Adrenal gland (tissue), 12 donors: ENCODE data around the gene GRIK1. TPM values are rescaled to one million over a fixed set of nuclear protein-coding genes. Genes with fewer than 3 reads are reported as not detected.

ENCODE experiments used
- DNase-seq, 7 donors: peaks; one replicate each; pipeline ENCODE4 v3.0.0-alpha.2; 2019 to 2020
- H3K27ac ChIP-seq, 5 donors: fragments of 200-600 bp; sonication (generic) in 4 of 5; 1 replicate in 3 of 5; 2 replicates in 2 of 5; pipeline versions ENCODE4 v1.5.1 to v1.8.0; 2016 to 2020; ENCODE audit warnings: mild to moderate bottlenecking in 1 of 5
- H3K27me3 ChIP-seq: fragments of 200-600 bp; 2 replicates; pipeline ENCODE4 v1.8.0; 2021
- H3K36me3 ChIP-seq, 2 donors: fragments of 200-600 bp; replicated peaks in 1 of 2; 1 replicate in 1 of 2; 2 replicates in 1 of 2; pipeline versions ENCODE4 v1.5.1 to v1.8.0; 2018 to 2022
- H3K4me1 ChIP-seq, 2 donors: fragments of 200-600 bp; replicated peaks in 1 of 2; 1 replicate in 1 of 2; 2 replicates in 1 of 2; pipeline versions ENCODE4 v1.5.1 to v1.8.0; 2018 to 2021
- H3K4me3 ChIP-seq, 4 donors: fragments of 200-600 bp; sonication (generic) in 3 of 4; one replicate each; pipeline ENCODE4 v1.5.1; 2016 to 2018
- H3K9me3 ChIP-seq, 3 donors: fragments of 200-600 bp; sonication (generic) in 1 of 3; replicated peaks in 1 of 3; 1 replicate in 2 of 3; 2 replicates in 1 of 3; pipeline versions ENCODE4 v1.5.1 to v1.8.0; 2016 to 2021
- POLR2A ChIP-seq, 2 donors: fragments of 450-650 bp; IDR thresholded peaks; one replicate each; pipeline ENCODE4 v1.6.1; 2017; ENCODE audit warnings: antibody characterized with exemption in 2 of 2, mild to moderate bottlenecking in 2 of 2, moderate library complexity in 1 of 2
- WGBS, 4 donors: extraction: QIAGEN DNeasy Blood & Tissue Kit in 2 of 4; methylation state at CpG; one replicate each; pipeline versions ENCODE4 v1.1.5 to v1.1.7; 2013 to 2017; 5-methylcytosine and 5-hydroxymethylcytosine counted together
- intact Hi-C, 2 donors: fragments of 100-400 bp; cut with DNase I; formaldehyde crosslinking; loops; one replicate each; pipeline versions ENCODE4 v1.14.1 to v1.15.0; 2022 to 2023
- polyA plus RNA-seq, 3 donors: library from polyadenylated mRNA; stranded (reverse); fragments of 200-250 nt in 2 of 3; fragments of 350-450 nt in 1 of 3; fragmentation: Illumina TruSeq in 1 of 3; extraction: RNeasy Lipid Tissue Mini Kit (QIAGEN cat#74804) in 1 of 3; gene quantifications; one replicate each; pipeline ENCODE4 v1.2.3, GENCODE V29; 2013 to 2014
- total RNA-seq, 9 donors: library from RNA; depleted of rRNA in 4 of 9; stranded (reverse); fragments of >200 nt in 4 of 9; fragments of 120-200 nt in 1 of 9; fragmentation: NEBNext Ultra II Directional in 1 of 9; extraction: Animal tissue kit (Norgen Biotek cat#: 25700) in 1 of 9; gene quantifications; one replicate each; pipeline versions ENCODE4 v1.1.0 to v1.2.4, GENCODE V29; 2013 to 2023
- TF ChIP-seq, protein P1 (sequence below), 6 experiments: fragments of 450-650 bp in 4 of 6; fragments of 200-600 bp in 2 of 6; sonication (generic) in 1 of 6; IDR thresholded peaks; 1 replicate in 5 of 6; 2 replicates in 1 of 6; pipeline versions ENCODE4 v1.5.1 to v1.8.0; 2016 to 2021; ENCODE audit warnings: antibody characterized with exemption in 6 of 6, mild to moderate bottlenecking in 2 of 6, moderate library complexity in 1 of 6
- donor health status: healthy with polysubstance abuse.
- donor health status: Bipolar disorder and iron deficiency.
- donor health status: DM: yes; HTN: yes; CAD: no.
- donor health status: DM: no; HTN: no; CAD: no.
- donor health status: DM: no; HTN: no; CAD: no.
- donor health status: DM: yes; HTN: yes; CAD: no.

GRIK1 gene
- total and polyA plus RNA-seq, 12 donors: 0.23 to 47.4 (median 8.1) TPM; not detected in 3

- WGBS, 4 donors: 46 to 70% (median 55%) methylated on average over 1 of the region's 1 CpG
- no peak for TF ChIP-seq POLR2A (IDR thresholded peaks at IDR 0.05)
- TF ChIP-seq, protein P1, sequence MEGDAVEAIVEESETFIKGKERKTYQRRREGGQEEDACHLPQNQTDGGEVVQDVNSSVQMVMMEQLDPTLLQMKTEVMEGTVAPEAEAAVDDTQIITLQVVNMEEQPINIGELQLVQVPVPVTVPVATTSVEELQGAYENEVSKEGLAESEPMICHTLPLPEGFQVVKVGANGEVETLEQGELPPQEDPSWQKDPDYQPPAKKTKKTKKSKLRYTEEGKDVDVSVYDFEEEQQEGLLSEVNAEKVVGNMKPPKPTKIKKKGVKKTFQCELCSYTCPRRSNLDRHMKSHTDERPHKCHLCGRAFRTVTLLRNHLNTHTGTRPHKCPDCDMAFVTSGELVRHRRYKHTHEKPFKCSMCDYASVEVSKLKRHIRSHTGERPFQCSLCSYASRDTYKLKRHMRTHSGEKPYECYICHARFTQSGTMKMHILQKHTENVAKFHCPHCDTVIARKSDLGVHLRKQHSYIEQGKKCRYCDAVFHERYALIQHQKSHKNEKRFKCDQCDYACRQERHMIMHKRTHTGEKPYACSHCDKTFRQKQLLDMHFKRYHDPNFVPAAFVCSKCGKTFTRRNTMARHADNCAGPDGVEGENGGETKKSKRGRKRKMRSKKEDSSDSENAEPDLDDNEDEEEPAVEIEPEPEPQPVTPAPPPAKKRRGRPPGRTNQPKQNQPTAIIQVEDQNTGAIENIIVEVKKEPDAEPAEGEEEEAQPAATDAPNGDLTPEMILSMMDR (IDR thresholded peaks at IDR 0.05): no peak
- H3K4me3 ChIP-seq: no peak overlapping the region
- no peaks in the 10 kb centered on the region for H3K36me3 ChIP-seq
- no peak for DNase-seq
- no peaks in the 10 kb centered on the region for H3K9me3 ChIP-seq
- intact Hi-C loops: no loop called here
- no peaks in the 10 kb centered on the region for H3K4me1 ChIP-seq
- H3K27ac ChIP-seq: no peak overlapping the region
- H3K27me3 ChIP-seq: no peaks in the 10 kb centered on the region
These were observed 200.6 kb downstream of the GRIK1 start for GRCh38 chr21:29739176-29739575.

DNA sequence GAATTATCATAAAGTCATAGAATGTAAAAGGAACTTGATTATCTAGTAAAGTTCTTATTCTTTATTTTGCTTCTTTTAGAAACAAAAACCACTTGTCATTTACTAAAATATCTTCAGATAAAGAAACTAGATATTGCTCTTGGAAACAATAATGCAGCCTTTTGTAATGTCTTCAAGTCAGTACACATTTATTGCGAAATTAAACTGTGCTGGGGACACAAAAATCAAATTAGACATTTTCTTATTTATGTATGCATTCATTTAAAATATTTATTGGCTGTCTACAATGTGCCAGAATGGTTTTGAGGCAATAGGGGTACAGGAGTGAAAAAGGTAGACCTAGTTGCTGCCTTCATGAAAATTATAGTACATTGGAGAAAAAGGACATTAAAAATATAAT lies 201.1 kb downstream of the GRIK1 start:
- Histone ChIP-seq H3K9me3 (no peaks in the 10 kb centered on the region), H3K27ac (no peak overlapping the region), H3K4me1 (no peaks in the 10 kb centered on the region), H3K36me3 (no peaks in the 10 kb centered on the region), H3K4me3 (no peak overlapping the region), H3K27me3 (no peaks in the 10 kb centered on the region)
- 72 to 88% (median 79%) methylated on average over 1 of the region's 1 CpG for WGBS, 4 donors
- TF ChIP-seq POLR2A (IDR thresholded peaks at IDR 0.05): no peak
- TF ChIP-seq, protein P1 (IDR thresholded peaks at IDR 0.05): no peak
- DNase-seq: no peak
- intact Hi-C loops: no loop called here

DNA sequence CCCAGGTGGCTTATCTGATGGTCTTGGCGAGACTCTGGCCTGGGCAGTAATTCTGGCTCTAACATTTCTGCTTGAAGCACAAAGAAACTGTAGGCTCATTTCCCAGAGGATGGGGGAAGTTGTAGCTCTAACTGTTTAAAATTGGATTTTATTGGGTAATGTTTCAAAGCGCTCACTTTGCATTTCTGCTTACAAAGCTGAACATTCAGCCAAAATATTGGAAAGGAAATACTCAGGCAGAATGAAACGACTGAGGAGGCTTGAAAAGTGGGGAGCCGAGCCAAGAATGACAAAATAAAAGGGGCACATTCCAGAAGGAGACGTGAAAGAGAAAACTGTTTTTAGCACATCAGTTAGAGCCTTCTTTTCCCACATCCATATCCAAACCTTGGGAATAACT lies 202.6 kb downstream of the GRIK1 start:
- Histone ChIP-seq H3K9me3 (no peaks in the 10 kb centered on the region), H3K4me3 (no peak overlapping the region), H3K4me1 (no peaks in the 10 kb centered on the region), H3K27ac (no peak overlapping the region), H3K36me3 (no peaks in the 10 kb centered on the region), H3K27me3 (no peaks in the 10 kb centered on the region)
- 40 to 58% (median 53%) methylated on average over 5 of the region's 5 CpGs for WGBS, 4 donors
- DNase-seq: no peak
- no peak for TF ChIP-seq POLR2A (IDR thresholded peaks at IDR 0.05)
- TF ChIP-seq, protein P1 (IDR thresholded peaks at IDR 0.05): no peak
- intact Hi-C loops: no loop called here

GRCh38 chr21:29730281-29730680 lies 209.5 kb downstream of the GRIK1 start:
- DNase-seq: no peak
- Histone ChIP-seq H3K4me1 (no peaks in the 10 kb centered on the region), H3K27ac (no peak overlapping the region), H3K36me3 (no peaks in the 10 kb centered on the region), H3K4me3 (no peak overlapping the region), H3K27me3 (no peaks in the 10 kb centered on the region), H3K9me3 (no peaks in the 10 kb centered on the region)
- 76 to 88% (median 78%) methylated on average over 1 of the region's 1 CpG for WGBS, 4 donors
- intact Hi-C loops: no loop called here
- TF ChIP-seq, protein P1 (IDR thresholded peaks at IDR 0.05): no peak
- no peak for TF ChIP-seq POLR2A (IDR thresholded peaks at IDR 0.05)
